GM19452 (cell line): Measurements from ENCODE around the gene ANKS1A.
"Not testable (repeated sequence)": the region's sequence is repeated elsewhere in the genome, so short reads cannot be mapped to it uniquely, and the experiment has no call there.

ENCODE experiments used
- ATAC-seq: cut with Tn5 transposase; IDR thresholded peaks from one replicate; pipeline ENCODE4 v1.9.1; 2021; ENCODE audit not compliant: unreplicated experiment

Gene ANKS1A

GRCh38 chr6:34990971-34991560, 102.0 kb downstream of the ANKS1A start:
- no peak for ATAC-seq

GRCh38 chr6:34992376-34992775, 103.3 kb downstream of the ANKS1A start:
- ATAC-seq = no peak

- no peak for ATAC-seq
Measured at GRCh38 chr6:34993213-34993612, 104.2 kb downstream of the ANKS1A start.

GRCh38 chr6:34994693-34995092, 105.6 kb downstream of the ANKS1A start:
- ATAC-seq = no peak

GRCh38 chr6:34998417-34998816, 109.4 kb downstream of the ANKS1A start:
- ATAC-seq = not testable (repeated sequence)

- not testable (repeated sequence) for ATAC-seq
Measured at GRCh38 chr6:34999153-34999552, 110.1 kb downstream of the ANKS1A start.

- not testable (repeated sequence) for ATAC-seq
Measured at GRCh38 chr6:34999962-35000361, 110.9 kb downstream of the ANKS1A start.

GRCh38 chr6:35001349-35001748, 112.3 kb downstream of the ANKS1A start:
- ATAC-seq = not testable (repeated sequence)

- ATAC-seq = not testable (repeated sequence)
Measured at GRCh38 chr6:35003886-35004530, 115.0 kb downstream of the ANKS1A start.

GRCh38 chr6:35007016-35007415, 118.0 kb downstream of the ANKS1A start:
- no peak for ATAC-seq

GRCh38 chr6:35008858-35009257, 119.8 kb downstream of the ANKS1A start:
- no peak for ATAC-seq

- ATAC-seq = no peak
Measured at GRCh38 chr6:35011096-35012041, 122.3 kb downstream of the ANKS1A start.

- ATAC-seq = no peak
Measured at GRCh38 chr6:35013701-35014100, 124.6 kb downstream of the ANKS1A start.

GRCh38 chr6:35014341-35014740, 125.3 kb downstream of the ANKS1A start:
- no peak for ATAC-seq

GRCh38 chr6:35014786-35015185, 125.7 kb downstream of the ANKS1A start:
- no peak for ATAC-seq

- ATAC-seq = no peak
Measured at GRCh38 chr6:35015476-35015875, 126.4 kb downstream of the ANKS1A start.

- no peak for ATAC-seq
Measured at GRCh38 chr6:35015996-35016395, 126.9 kb downstream of the ANKS1A start.

GRCh38 chr6:35016502-35017321, 127.7 kb downstream of the ANKS1A start:
- no peak for ATAC-seq

- no peak for ATAC-seq
Measured at GRCh38 chr6:35017411-35018181, 128.5 kb downstream of the ANKS1A start.

- ATAC-seq = no peak
Measured at GRCh38 chr6:35018182-35018519, 129.1 kb downstream of the ANKS1A start.
